GM18907 (cell line): ENCODE measurements around the gene NTM.

Experiments
- ATAC-seq: cut with Tn5 transposase; IDR thresholded peaks from one replicate; pipeline ENCODE4 v1.9.1; 2021; ENCODE audit warnings: mild to moderate bottlenecking, moderate library complexity; ENCODE audit not compliant: unreplicated experiment

NTM gene

DNA sequence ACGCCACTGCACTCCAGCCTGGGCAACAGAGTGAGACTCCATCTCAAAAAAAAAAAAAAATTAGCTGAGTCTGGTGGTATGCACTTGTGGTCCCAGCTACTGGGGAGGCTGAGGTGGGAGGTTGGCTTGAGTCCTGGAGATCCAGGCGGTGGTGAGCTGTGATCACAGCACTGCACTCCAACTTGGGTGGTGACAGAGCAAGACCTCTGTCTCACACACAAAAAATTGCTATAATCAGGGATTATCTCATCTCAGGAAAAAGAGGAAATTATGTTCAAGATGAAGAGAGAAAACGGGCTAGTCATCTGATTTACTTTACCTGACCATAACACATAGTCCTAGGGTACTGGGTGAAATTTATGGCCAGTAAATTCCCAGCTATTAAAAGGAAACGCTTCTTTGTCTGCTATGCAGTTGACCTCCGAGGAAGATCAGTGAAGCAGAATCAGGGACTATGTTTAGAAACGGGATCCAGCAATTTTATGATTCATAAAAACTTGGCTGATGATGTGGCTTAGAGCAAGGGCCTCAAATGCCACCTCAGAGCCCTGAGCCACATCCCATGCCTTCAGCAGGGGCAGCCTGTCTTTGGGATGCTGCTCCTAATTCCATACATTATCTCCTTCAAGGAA, 386.2 kb downstream of the NTM start:
- ATAC-seq = no peak

- ATAC-seq = no peak
Observed at GRCh38 chr11:131758726-131759125, 388.3 kb downstream of the NTM start.

- no peak for ATAC-seq
Observed at GRCh38 chr11:131759140-131759539, 388.7 kb downstream of the NTM start.

DNA sequence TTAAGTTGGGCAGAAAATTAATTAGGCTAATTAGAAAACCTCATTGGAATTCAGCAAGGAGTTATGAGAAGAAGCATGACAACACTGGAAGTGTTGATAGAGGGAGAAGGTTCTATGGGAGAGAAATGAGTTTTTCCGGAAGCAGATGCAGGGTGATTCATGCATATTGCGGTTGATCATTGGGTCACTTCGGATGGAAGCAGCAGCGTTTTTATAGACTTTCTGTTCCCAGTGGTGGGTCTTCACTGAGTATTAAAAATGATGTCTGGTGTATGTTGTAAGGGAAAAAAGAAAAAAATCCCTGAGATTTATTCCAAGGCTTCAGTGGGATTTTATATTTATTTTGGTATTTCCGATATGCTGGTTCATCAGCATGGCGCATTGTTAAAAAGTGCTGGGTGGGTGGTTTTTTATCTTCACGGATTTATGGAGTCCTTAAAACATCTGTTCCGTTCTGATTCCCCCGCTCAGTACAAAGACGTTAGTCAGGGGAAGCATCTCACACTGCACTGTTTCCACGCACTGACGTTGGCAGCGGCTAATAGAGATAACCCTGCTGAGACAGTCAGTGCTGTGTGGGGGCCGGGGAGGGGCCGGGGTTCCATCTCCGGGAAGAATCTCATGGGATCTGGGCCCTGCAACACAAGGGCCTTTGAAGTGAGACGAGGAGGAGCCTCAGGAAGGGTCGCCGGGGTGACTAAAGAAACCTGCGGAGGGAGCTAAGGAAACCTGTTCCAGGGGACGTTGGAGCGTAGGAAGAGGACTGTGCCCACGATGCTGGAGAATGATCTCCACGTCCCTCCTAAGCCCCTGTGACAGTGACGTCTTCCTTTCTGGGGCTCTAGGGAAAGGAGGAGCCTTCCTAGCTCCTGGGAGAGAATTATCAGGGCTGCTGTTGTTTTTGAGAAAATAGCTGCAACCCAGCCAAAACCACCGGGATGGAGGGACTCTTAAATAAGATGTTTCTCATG, 390.0 kb downstream of the NTM start:
- ATAC-seq = no peak

- ATAC-seq = no peak
Observed at GRCh38 chr11:131762346-131763110, 392.1 kb downstream of the NTM start.

DNA sequence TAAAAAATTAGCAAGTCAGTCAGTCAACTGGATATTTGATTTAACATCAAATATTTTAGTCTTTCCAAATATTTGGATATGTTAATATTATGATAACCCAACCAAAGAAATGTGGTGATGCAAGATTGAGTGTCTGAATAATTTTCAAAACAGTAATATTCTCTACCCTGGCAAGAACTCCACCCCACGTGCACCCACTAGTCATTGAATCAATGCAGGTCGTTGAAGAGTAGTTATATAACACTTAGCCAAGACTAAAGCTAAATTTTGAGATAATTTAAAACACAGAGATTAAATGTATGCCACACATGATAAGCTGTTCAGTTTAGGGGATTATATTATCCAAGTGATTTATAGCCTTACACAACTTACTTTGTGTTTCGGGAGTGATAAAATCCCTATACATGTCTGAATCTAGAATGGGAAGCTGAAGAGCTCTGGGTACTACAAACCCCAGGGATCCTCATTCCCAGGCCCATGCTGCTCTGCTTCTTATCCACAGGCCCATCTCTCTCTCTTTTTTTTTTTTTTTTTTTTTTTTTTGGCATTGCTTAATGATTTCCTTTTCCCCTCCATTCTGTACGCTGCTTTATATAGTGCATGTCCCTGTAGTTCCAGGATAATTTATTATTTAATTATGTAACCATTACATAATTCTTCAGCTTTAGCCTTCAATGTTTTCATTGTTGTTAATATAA, 392.9 kb downstream of the NTM start:
- no peak for ATAC-seq

GRCh38 chr11:131764126-131764525, 393.7 kb downstream of the NTM start:
- no peak for ATAC-seq

GRCh38 chr11:131764649-131765048, 394.2 kb downstream of the NTM start:
- ATAC-seq = no peak

DNA sequence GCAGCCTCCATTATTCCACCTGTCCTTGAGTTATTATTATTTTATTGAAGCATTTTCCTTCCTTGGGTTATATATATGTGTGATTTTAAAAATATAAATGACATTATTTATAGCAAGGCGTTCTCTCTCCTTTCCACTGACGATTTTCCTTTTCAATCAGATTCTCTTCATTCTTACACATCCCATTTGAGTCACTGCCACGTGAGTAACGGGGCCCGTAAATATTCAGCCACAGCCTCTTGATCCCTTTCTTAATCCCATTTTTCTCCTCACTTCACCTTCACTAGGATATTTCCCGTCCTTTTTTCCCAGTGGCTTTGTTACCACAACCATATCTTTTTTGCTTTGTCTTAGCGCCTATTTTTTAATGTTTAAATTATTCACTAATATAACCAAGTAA, 396.2 kb downstream of the NTM start:
- ATAC-seq = no peak

DNA sequence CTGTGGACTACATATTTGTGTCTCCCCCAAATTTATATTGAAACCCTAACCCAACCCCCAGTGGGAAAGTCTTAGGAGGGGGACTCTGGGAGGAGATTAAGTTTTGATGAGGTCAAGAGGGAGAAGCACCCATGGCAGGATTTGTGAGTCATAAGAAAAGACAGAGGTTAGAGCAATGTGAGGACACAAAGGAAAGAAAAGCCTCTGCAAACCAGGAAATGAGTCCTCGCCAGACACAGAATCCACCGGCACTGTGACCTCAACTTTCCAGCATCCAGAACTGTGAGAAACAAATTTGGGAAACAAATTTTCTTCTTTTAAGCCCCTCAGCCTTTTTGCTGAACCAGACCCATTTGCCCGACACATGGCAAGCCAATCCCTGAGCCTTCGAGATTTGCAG, 397.0 kb downstream of the NTM start:
- no peak for ATAC-seq

DNA sequence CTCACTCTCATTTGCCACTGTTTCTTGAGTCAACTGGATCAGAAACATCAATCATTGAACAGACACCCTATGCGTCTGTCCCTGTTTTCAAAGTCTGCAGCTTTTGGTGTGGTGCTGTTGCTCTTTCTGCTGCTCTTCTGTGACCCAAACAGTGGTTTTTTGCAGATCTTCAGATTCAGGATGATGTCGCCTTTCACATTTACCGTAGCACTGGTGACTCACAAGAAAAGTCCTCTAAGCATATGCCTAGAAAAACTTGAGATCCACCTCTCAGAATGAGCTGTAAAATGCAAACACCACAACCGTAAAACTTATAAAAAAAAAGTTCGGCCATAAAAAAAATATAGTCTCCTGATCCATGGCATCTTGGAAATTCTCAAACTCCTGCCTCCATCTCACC, 400.4 kb downstream of the NTM start:
- no peak for ATAC-seq

- ATAC-seq = no peak
Observed at GRCh38 chr11:131771471-131771870, 401.1 kb downstream of the NTM start.

DNA sequence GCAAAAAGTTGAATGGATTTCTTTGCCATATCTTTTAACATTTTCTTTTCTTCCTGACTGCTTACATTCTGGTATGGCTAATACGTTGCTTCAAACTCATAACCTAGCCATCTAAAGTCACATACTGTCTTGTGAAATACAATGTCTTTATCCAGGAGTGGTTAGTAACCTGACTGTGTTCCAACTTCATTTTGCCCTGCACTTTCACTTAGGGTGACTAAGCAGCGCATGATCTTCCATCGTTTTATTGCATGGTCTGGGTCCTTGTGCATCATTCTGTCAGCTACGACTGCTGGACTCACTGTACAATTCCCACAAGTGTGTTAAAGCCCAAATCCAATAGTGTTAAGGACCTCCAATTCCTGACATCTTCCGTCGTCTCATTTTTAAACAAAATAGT, 403.2 kb downstream of the NTM start:
- no peak for ATAC-seq

GRCh38 chr11:131776211-131776610, 405.8 kb downstream of the NTM start:
- ATAC-seq = no peak

GRCh38 chr11:131785801-131786200, 415.4 kb downstream of the NTM start:
- no peak for ATAC-seq

- no peak for ATAC-seq
Observed at GRCh38 chr11:131787119-131787518, 416.7 kb downstream of the NTM start.

DNA sequence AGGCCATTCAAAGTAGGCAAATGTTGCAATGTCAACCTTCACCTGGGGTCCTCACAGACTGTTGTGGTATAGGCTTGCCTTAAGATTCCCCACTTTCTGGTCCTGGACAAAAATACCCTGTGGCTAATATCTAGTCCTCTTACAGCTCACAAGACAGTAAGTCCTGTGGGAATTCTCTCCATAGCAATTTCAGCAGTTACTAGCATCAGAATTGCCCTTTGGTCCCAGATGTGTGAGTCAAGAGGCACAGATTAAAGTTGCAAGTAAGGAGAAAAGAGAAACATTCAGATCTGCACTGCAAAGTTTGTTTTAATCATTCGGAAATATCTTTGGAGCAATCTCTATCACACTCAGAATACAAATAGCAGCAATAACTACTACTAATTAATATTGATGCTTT, 420.2 kb downstream of the NTM start:
- no peak for ATAC-seq

- no peak for ATAC-seq
Observed at GRCh38 chr11:131792243-131792642, 421.8 kb downstream of the NTM start.

DNA sequence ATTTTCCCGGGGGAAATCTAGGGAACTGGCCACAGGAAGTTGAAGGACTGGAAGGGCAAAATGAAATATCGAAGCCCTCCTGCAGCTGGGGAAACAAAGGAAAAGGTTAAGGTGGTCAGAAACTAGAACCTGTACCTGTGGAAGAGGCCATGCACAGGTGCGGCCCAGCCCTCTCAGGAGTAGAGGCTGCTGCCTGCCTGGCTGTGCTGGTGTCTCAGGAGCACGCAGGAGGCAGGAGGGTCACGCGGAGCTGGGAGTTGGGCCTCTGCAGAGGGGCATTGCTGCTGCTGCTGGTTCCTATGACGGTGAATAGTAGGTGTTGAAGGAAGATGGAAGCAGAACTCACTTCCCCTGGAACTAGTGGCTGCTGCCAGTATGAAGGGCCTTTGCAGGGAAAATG, 425.7 kb downstream of the NTM start:
- no peak for ATAC-seq

- no peak for ATAC-seq
Observed at GRCh38 chr11:131796541-131796940, 426.1 kb downstream of the NTM start.

- ATAC-seq = no peak
Observed at GRCh38 chr11:131800452-131800851, 430.0 kb downstream of the NTM start.
